Vagina (tissue), 2 donors: ENCODE measurements around the gene MSMB.

Experiments used
- CTCF ChIP-seq, 3 experiments: fragments of 450-650 bp in 2 of 3; fragments of 200-600 bp in 1 of 3; sonication (generic) in 1 of 3; IDR thresholded peaks; one replicate each; pipeline ENCODE4 v1.5.1; 2017 to 2019; ENCODE audit warnings: antibody characterized with exemption in 3 of 3, mild to moderate bottlenecking in 2 of 3, moderate library complexity in 2 of 3
- POLR2A ChIP-seq, 2 donors: fragments of 450-650 bp; IDR thresholded peaks; one replicate each; pipeline ENCODE4 v1.6.1; 2017; ENCODE audit warnings: antibody characterized with exemption in 2 of 2, mild to moderate bottlenecking in 2 of 2, moderate library complexity in 2 of 2

GRCh38 chr10:46020344-46020657 lies 25.8 kb downstream of the MSMB start:
- TF ChIP-seq CTCF (IDR thresholded peaks at IDR 0.05): no peak
- no peak for TF ChIP-seq POLR2A (IDR thresholded peaks at IDR 0.05)
